ENCODE measurements around the gene GADL1.

GADL1 gene

DNA sequence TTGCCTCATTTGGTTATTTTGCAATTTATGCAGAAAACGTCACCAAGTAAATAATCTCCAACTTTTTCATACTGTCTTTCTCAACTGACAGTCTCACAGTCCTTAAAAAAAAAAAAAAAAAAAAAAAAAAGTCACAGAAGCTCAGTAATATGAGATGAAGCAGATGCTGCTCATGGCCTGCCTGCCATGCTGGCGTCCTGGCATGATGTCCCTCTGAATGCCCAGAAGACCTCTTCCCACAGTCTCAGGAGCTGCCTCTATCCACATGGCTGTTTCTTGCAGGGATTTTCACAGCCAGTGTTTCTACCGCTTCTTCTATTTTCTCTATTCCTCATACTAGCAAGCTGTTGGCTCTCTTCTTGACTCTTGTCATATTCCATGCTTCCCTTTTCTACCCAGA, 200.3 kb downstream of the GADL1 start:
- no peak overlapping the region for H3K4me3 ChIP-seq (ENCODE audit: low read length)

DNA sequence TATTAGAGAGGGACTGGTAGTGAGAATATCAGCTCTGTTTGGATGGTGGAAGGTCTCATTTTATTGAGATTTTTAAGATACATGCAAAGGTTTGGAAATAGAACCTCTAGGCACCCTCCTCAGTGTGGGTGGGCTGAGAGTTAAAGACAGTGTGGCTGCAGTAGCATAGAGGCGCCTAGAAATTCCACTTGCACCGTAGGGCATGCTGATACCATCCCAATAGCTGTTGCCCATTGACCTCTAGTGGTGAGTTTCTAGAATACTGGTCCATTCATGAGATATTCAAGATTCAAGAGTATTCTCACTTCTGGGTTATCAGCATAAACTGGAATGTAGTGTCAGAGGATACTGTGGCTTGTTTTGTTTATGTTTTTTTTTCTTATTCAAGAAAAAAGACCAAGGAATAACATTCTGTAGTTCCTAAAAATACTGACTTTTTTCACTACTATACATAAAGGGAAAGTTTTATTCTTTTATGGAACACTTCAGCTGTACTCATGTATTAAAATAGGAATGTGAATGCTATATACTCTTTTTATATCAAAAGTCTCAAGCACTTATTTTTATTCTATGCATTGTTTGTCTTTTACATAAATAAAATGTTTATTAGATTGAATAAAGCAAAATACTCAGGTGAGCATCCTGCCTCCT, 200.9 kb downstream of the GADL1 start:
- peak; percentile 83 for TF ChIP-seq CTCF (conservative IDR thresholded peaks at IDR 0.05; ENCODE audit: low read depth, low read length)
- DNase-seq (ENCODE audit: low read depth): peak; percentile 55
- no peak overlapping the region for H3K4me3 ChIP-seq (ENCODE audit: low read length)

More for the DNA sequence above, 200.3 kb downstream of the GADL1 start:
- no peak for DNase-seq (ENCODE audit: low read depth)
- TF ChIP-seq CTCF (conservative IDR thresholded peaks at IDR 0.05; ENCODE audit: low read depth, low read length): no peak

DNA sequence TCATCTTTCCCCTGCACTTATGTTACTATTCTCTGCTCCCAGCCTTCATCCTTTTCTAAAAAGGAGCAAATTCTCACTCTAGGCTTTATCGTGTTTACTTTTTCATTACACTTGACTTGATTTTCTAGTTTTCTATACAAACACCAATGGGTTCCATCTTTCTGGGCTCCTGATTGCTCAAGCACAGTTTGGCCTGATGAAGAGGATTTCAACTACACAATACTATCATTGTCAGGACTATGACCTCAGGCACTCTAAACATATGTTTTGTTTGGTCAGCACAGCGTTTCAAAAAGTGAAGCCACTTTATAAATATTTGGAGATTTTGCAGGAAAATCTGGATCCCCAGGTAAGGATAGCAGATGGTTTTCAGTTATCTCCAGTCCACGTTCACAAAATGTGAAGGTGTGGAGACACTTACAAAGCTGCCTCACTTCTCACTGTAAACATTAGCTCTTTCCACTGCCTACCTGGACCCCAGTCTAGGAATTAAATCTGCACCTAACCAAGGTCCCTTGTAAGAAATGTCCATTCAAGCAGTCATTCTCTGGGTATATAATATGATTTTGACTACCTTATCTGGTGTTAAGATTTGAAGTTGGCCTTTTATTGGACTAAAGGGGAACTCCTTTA, 201.8 kb downstream of the GADL1 start:
- no peak for DNase-seq (ENCODE audit: low read depth)
- H3K4me3 ChIP-seq (ENCODE audit: low read length): no peak overlapping the region
- no peak for TF ChIP-seq CTCF (conservative IDR thresholded peaks at IDR 0.05; ENCODE audit: low read depth, low read length)

- H3K4me3 ChIP-seq (ENCODE audit: low read length): no peak overlapping the region
- no peak for DNase-seq (ENCODE audit: low read depth)
- TF ChIP-seq CTCF (conservative IDR thresholded peaks at IDR 0.05; ENCODE audit: low read depth, low read length): no peak
Observed at GRCh38 chr3:30691944-30692343, 202.5 kb downstream of the GADL1 start.

GRCh38 chr3:30691249-30691880, 203.1 kb downstream of the GADL1 start:
- DNase-seq (ENCODE audit: low read depth): no peak
- TF ChIP-seq CTCF (conservative IDR thresholded peaks at IDR 0.05; ENCODE audit: low read depth, low read length): no peak
- H3K4me3 ChIP-seq (ENCODE audit: low read length): no peak overlapping the region

DNA sequence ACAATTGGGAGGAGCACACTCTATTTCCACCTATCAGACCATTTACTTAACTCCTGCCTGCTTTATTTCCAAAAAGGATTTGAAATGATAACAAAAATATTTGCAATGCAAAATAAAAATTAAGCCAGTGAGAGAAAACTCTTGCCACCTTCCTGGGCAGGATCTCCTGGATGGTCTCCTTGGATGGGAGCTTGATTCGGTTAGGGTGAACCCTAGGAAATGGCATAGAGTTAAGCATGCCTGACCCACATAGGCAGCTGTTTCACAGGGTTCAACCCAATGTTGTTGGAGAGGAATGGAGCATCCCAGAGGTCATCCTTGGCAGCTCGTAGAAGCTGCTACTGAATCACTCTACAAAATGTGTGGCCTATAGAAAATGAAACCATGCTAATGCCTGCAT, 204.3 kb downstream of the GADL1 start:
- no peak for TF ChIP-seq CTCF (conservative IDR thresholded peaks at IDR 0.05; ENCODE audit: low read depth, low read length)
- H3K4me3 ChIP-seq (ENCODE audit: low read length): no peak overlapping the region
- DNase-seq (ENCODE audit: low read depth): no peak
